Neural cell (in vitro differentiated cells): ENCODE measurements around the gene CACNA1F.

Experiments
- EZH2 ChIP-seq: fragments of 200-600, 300-800 bp; shearing (Covaris generic), sonication (generic); IDR thresholded peaks from 2 replicates; pipeline ENCODE4 v1.6.1; 2014; ENCODE audit warnings: antibody characterized with exemption, low read length, borderline replicate concordance, mild to moderate bottlenecking; ENCODE audit not compliant: insufficient read depth, poor library complexity, severe bottlenecking
- SMC3 ChIP-seq: fragments of 450-650 bp; conservative IDR thresholded peaks from 2 replicates; pipeline ENCODE4 v1.6.1; 2014; ENCODE audit warnings: antibody characterized with exemption, mild to moderate bottlenecking, moderate library complexity; ENCODE audit not compliant: poor library complexity
- TF ChIP-seq, protein P1 (sequence below): IDR thresholded peaks from 2 replicates; pipeline ENCODE4 v1.6.1; 2012; ENCODE audit warnings: borderline replicate concordance
- TF ChIP-seq, protein P2 (sequence below): fragments of 450-650 bp; IDR thresholded peaks from 2 replicates; pipeline ENCODE4 v1.5.1; 2014; ENCODE audit warnings: antibody characterized with exemption, mild to moderate bottlenecking, moderate library complexity; ENCODE audit not compliant: poor library complexity, severe bottlenecking

DNA sequence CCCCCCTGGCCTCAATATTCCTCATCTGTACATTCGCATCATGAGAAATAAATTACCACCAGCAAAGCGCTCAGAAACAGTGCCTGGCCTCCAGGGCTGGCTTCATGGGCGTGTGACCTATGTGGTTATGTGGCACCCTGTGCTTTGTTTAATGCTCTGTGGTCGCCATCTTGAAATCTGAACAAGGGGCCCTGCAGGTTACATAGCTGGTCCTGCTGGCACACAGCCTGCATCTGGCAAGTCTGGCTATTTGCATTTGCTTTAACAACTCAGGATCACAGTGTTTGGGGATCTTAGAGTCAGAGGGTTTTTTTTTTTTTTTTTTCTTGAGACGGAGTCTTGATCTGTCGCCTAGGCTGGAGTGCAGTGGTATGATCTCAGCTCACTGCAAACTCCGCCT lies 21.5 kb upstream of the CACNA1F start:
- TF ChIP-seq EZH2 (no peak), SMC3 (no peak)
- TF ChIP-seq, protein P1, sequence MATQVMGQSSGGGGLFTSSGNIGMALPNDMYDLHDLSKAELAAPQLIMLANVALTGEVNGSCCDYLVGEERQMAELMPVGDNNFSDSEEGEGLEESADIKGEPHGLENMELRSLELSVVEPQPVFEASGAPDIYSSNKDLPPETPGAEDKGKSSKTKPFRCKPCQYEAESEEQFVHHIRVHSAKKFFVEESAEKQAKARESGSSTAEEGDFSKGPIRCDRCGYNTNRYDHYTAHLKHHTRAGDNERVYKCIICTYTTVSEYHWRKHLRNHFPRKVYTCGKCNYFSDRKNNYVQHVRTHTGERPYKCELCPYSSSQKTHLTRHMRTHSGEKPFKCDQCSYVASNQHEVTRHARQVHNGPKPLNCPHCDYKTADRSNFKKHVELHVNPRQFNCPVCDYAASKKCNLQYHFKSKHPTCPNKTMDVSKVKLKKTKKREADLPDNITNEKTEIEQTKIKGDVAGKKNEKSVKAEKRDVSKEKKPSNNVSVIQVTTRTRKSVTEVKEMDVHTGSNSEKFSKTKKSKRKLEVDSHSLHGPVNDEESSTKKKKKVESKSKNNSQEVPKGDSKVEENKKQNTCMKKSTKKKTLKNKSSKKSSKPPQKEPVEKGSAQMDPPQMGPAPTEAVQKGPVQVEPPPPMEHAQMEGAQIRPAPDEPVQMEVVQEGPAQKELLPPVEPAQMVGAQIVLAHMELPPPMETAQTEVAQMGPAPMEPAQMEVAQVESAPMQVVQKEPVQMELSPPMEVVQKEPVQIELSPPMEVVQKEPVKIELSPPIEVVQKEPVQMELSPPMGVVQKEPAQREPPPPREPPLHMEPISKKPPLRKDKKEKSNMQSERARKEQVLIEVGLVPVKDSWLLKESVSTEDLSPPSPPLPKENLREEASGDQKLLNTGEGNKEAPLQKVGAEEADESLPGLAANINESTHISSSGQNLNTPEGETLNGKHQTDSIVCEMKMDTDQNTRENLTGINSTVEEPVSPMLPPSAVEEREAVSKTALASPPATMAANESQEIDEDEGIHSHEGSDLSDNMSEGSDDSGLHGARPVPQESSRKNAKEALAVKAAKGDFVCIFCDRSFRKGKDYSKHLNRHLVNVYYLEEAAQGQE = no peak
- TF ChIP-seq, protein P2, sequence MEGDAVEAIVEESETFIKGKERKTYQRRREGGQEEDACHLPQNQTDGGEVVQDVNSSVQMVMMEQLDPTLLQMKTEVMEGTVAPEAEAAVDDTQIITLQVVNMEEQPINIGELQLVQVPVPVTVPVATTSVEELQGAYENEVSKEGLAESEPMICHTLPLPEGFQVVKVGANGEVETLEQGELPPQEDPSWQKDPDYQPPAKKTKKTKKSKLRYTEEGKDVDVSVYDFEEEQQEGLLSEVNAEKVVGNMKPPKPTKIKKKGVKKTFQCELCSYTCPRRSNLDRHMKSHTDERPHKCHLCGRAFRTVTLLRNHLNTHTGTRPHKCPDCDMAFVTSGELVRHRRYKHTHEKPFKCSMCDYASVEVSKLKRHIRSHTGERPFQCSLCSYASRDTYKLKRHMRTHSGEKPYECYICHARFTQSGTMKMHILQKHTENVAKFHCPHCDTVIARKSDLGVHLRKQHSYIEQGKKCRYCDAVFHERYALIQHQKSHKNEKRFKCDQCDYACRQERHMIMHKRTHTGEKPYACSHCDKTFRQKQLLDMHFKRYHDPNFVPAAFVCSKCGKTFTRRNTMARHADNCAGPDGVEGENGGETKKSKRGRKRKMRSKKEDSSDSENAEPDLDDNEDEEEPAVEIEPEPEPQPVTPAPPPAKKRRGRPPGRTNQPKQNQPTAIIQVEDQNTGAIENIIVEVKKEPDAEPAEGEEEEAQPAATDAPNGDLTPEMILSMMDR = no peak
